Neutrophil (primary cell): ENCODE measurements around the gene TMEM132D.

Experiments used
- H3K27ac ChIP-seq: fragments of 200-600 bp; sonication (generic); 2 replicates; pipeline ENCODE4 v1.5.1; 2016; ENCODE audit warnings: mild to moderate bottlenecking, moderate library complexity
- H3K27me3 ChIP-seq: fragments of 200-600 bp; sonication (generic); 2 replicates; pipeline ENCODE4 v1.6.0; 2016; ENCODE audit warnings: mild to moderate bottlenecking
- H3K36me3 ChIP-seq: fragments of 200-600 bp; sonication (generic); 2 replicates; pipeline ENCODE4 v1.5.1; 2017
- H3K4me1 ChIP-seq, 2 experiments: fragments of 200-600 bp in 1 of 2; sonication (generic) in 1 of 2; 1 replicate in 1 of 2; 2 replicates in 1 of 2; pipeline versions ENCODE4 v1.5.1 to v1.6.1; 2013 to 2016; ENCODE audit warnings: low read depth in 1 of 2, low read length in 1 of 2, mild to moderate bottlenecking in 1 of 2, moderate library complexity in 1 of 2; ENCODE audit not compliant: control insufficient read depth in 1 of 2, insufficient read depth in 1 of 2
- H3K4me3 ChIP-seq, 2 experiments: fragments of 200-600 bp in 1 of 2; sonication (generic) in 1 of 2; 1 replicate in 1 of 2; 2 replicates in 1 of 2; pipeline ENCODE4 v1.5.1; 2013 to 2016; ENCODE audit warnings: low read depth in 1 of 2, low read length in 1 of 2, mild to moderate bottlenecking in 1 of 2, moderate library complexity in 1 of 2
- H3K9me3 ChIP-seq: fragments of 200-600 bp; sonication (generic); 2 replicates; pipeline ENCODE4 v1.5.1; 2016
- TF ChIP-seq, protein P1 (sequence below): fragments of 200-600 bp; sonication (generic); IDR thresholded peaks from 2 replicates; pipeline ENCODE4 v1.5.1; 2016; ENCODE audit warnings: antibody characterized with exemption

The TMEM132D gene

DNA sequence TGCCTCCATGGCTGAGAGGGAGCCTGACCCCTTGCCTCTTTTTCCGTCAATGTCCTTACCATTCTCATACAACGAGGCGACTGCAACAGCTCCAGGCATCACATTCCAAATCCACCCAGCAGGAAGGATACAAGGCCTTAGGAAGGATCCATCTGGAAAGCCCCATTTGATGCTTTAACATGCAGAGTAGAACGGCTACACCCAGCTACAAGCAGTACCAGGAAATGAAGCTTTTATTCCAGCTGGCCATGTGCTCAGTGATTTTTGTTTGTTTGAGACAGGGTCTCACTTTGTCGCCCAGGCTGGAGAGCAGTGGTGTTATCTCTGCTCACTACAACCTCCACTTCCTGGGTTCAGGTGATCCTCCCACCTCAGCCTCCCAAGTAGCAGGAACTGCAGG lies 124.8 kb downstream of the TMEM132D start:
- TF ChIP-seq, protein P1, sequence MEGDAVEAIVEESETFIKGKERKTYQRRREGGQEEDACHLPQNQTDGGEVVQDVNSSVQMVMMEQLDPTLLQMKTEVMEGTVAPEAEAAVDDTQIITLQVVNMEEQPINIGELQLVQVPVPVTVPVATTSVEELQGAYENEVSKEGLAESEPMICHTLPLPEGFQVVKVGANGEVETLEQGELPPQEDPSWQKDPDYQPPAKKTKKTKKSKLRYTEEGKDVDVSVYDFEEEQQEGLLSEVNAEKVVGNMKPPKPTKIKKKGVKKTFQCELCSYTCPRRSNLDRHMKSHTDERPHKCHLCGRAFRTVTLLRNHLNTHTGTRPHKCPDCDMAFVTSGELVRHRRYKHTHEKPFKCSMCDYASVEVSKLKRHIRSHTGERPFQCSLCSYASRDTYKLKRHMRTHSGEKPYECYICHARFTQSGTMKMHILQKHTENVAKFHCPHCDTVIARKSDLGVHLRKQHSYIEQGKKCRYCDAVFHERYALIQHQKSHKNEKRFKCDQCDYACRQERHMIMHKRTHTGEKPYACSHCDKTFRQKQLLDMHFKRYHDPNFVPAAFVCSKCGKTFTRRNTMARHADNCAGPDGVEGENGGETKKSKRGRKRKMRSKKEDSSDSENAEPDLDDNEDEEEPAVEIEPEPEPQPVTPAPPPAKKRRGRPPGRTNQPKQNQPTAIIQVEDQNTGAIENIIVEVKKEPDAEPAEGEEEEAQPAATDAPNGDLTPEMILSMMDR: no peak
- H3K4me1 ChIP-seq: no peaks in the 10 kb centered on the region
- H3K36me3 ChIP-seq: no peaks in the 10 kb centered on the region
- no peaks in the 10 kb centered on the region for H3K9me3 ChIP-seq
- H3K4me3 ChIP-seq: no peak overlapping the region
- no peaks in the 10 kb centered on the region for H3K27me3 ChIP-seq
- H3K27ac ChIP-seq: no peak overlapping the region

DNA sequence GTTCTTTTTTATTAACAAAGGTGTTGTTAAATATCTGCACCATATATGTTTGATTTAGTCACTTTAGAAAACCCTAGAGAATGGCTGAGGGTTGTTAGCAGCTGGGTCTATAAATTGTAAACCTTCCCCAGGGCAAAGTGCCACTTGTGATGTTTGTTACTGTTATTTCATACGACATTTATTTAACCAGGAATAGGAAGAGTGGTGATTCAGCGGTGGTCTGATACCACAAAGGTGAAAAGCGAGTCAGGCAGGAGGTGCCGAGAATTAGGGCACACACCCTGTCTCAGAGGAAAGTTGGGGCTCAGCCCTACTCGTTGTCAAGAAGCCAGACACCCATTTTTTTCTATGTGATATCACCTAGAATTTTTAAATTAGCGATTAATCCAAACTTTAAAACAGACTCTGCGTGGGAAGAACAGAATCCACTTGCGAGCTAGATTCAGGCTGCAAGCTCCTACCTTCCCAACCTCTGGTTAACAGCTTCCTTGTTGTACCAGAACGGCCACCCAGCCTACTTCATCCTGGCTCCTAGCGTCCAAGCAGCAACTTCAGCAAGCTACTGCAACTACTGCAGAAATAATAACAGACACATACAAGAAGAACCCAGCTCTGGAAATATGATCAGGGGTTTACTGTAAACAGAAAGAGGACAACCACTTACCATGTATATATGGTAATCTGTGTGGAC lies 126.7 kb downstream of the TMEM132D start:
- Histone ChIP-seq H3K9me3 (no peaks in the 10 kb centered on the region), H3K27me3 (no peaks in the 10 kb centered on the region), H3K27ac (no peak overlapping the region), H3K4me3 (no peak overlapping the region), H3K4me1 (no peaks in the 10 kb centered on the region), H3K36me3 (no peaks in the 10 kb centered on the region)
- TF ChIP-seq, protein P1: no peak

DNA sequence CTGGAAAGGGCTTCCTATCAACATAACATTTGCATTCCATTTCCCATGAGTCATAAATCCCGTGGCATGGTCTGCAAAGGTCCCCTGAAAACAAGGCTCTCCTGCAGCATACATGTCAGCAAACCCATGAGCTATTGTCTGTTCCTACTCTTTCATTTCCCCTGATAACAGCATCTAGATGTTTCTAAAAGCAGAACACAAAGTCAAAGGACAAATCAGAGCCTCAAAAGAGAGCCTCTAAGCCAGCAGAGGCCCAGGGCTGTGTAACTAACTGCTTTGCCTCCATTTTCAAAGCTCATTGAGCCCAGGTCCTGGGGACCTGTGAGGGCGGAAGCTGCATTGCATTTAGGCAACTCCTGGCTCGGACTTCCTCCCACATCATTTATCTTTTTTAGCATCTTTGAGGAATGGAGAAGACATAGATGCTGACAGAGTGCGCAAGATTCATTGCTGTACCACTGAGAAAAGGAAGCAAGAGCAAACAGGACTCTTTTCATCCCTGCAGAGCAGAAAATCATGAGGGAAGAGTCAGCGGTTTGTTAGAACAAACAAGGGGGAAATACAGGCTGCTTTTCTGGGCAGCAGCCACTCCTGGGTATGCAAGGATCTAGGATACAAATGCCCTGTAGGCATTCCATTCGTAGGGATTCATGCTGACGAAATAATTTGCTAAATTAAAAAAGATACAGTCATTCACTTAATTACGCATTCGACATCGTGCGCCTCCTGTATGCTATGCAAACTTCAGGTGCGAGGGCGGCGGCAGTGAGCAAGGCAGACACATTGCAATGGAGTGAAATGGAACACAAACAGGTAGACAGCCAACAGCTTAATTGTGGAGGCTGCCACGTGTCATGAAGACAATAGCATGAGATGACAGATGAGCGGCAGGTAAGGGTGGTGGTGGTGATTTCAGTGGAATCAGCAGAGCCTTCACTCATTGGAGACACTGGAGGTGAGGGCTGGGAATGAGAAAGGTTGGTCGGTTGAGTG lies 131.0 kb downstream of the TMEM132D start:
- H3K4me1 ChIP-seq: no peaks in the 10 kb centered on the region
- H3K27me3 ChIP-seq: no peaks in the 10 kb centered on the region
- no peaks in the 10 kb centered on the region for H3K9me3 ChIP-seq
- H3K27ac ChIP-seq: no peak overlapping the region
- H3K4me3 ChIP-seq: no peak overlapping the region
- TF ChIP-seq, protein P1: no peak
- no peaks in the 10 kb centered on the region for H3K36me3 ChIP-seq

DNA sequence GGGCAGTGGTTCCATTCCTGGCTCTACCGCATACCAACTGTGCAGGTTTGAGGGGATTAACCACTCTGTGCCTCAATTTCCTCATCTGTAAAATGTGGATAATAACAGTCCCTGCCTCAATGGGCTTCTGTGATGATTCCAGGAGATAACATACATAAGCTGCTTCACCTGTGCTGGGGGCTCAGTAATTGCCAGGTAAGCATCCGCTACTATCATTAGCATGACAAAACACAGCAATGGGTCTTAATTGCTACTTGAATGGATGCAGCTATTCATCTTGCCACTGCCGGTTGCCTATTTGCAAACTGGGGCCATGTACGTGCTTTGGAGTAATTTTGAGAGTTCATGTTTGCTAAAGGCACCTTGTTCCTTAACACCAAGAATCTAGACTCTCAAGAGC lies 132.6 kb downstream of the TMEM132D start:
- no peaks in the 10 kb centered on the region for H3K4me1 ChIP-seq
- no peak overlapping the region for H3K27ac ChIP-seq
- no peaks in the 10 kb centered on the region for H3K9me3 ChIP-seq
- TF ChIP-seq, protein P1: no peak
- H3K27me3 ChIP-seq: no peaks in the 10 kb centered on the region
- no peak overlapping the region for H3K4me3 ChIP-seq
- no peaks in the 10 kb centered on the region for H3K36me3 ChIP-seq

DNA sequence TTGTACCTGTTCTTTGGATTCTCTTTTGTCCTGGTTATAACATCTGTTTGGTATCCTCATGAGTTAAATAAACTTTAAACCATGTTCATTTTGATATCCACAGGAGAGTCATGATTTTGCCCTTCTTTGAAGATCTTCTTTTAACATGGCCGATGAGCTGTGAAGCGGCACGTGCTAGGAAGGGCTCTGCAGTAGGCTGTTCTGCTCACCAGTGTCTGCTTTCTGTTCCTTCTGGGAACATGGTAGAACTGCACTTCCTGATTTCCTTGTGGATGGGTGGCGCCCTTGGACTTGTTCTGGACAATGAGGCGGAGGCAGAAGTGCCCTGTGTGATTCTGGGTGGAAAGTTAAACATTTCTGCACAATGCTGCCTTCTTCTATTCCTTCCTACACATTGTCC lies 138.1 kb downstream of the TMEM132D start:
- TF ChIP-seq, protein P1: no peak
- Histone ChIP-seq H3K27me3 (no peaks in the 10 kb centered on the region), H3K36me3 (no peaks in the 10 kb centered on the region), H3K9me3 (no peaks in the 10 kb centered on the region), H3K27ac (no peak overlapping the region), H3K4me3 (no peak overlapping the region), H3K4me1 (no peaks in the 10 kb centered on the region)
